SK-MEL-5 (cell line): Measurements from ENCODE around the gene R3HDML. TPM values are rescaled to one million over a fixed set of nuclear protein-coding genes. Genes with fewer than 3 reads are reported as not detected.
"Not testable (repeated sequence)": the region's sequence is repeated elsewhere in the genome, so short reads cannot be mapped to it uniquely, and the experiment has no call there.

Experiments used
- DNase-seq: peaks from one replicate; pipeline ENCODE4 v3.0.0-alpha.2; 2016; ENCODE audit warnings: low read depth, low spot score
- in situ Hi-C: cut with HindIII; loops from 2 replicates; pipeline ENCODE4 v1.10.0; 2016; ENCODE audit warnings: low sequenced_read_pairs, high pct_unique_total_duplicates, low pct_unique_long_range_greater_than_20kb
- total RNA-seq: library from RNA; depleted of rRNA; stranded (reverse); fragments of >200 nt; shearing (Covaris generic); gene quantifications from 2 replicates; pipeline ENCODE4 v1.2.3, GENCODE V29; 2014

R3HDML gene
- total RNA-seq, 1 experiment from 2014 or later: not detected

- DNase-seq: no peak
- in situ Hi-C loops: no loop called here
Measured at GRCh38 chr20:44319839-44320422, 16.9 kb upstream of the R3HDML start.

GRCh38 chr20:44324343-44324742 lies 12.5 kb upstream of the R3HDML start:
- in situ Hi-C loops: no loop called here
- DNase-seq: no peak

DNA sequence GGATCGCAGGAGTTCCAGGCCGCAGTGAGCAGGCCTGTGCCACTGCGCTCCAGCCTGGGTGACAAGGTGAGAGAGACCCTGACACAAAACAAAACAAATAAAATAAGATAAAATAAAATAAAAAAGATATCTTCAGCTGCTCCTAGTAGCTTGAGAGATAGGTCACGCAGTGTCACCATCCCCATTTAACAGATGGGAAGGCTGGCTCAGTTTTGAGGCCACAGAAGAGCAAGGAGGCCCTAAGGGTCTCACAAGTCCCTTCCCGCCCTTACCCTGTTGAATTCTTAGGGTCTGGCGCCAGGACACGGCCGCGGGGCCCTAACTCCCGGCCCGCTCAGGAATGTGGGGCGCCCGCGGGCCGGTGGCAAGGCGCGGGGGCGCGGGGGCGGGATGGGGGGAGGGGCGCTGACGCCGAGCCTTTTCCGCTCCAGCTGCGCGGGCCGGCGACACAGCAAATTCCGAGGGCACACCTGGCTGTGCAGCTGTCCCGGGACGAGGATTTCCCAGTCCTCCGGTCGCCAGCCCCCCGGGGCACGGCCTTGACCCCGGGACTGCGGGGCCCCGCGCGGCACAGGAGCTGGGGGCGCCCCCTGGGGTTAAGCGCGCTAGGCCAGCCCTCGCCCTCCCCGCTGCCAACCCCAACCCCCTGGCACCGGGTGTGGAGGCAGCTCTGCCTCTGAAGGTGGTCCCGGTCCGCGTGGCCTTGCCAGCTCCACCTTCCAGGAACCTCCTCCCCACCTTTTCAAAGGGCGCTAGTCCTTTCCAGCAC lies 10.3 kb upstream of the R3HDML start:
- in situ Hi-C loops: no loop called here
- no peak for DNase-seq

- in situ Hi-C loops, DNase-seq: not testable (repeated sequence)
Measured at GRCh38 chr20:44327748-44328147, 9.1 kb upstream of the R3HDML start.

GRCh38 chr20:44328428-44328827 lies 8.4 kb upstream of the R3HDML start:
- no peak for DNase-seq
- in situ Hi-C loops: no loop called here

DNA sequence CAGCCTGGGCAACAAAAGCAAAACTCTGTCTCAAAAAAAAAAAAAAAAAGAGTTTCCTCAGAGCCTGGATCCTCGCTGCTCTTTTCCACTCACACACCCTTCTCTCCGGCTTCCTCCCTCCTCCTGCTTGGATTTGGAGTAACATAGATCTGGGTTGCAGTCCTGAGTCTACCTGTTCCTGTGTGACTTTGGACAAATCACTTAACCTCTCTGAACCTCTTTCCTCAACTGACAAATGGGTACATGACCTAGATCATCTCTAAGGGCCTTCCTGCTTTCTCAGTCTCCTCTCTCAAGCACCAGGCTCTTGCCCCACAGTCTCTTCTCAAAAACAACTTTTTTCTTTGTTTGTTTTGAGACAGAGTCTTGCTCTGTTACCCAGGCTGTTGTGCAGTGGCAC lies 5.6 kb upstream of the R3HDML start:
- no peak for DNase-seq
- in situ Hi-C loops: no loop called here

DNA sequence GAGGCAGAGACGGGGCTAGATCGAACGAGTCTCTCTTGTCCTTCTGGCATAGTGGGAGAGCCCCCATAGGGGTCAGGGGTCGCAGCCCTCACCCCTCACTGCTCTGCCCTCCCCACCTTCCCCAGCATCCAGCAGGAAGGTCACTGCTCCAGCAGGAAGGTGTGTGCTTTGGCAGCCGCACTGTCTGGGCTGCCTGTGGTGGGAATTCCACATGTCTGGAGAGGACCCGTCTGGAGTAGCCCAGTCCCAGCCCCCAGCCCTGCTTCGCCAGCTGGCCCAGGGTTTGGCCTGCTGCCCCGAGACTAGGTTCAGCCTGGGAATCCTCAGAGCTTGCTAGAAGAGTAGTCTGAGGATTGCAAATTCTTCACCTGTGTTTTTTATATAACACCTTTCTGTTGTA lies 2.5 kb upstream of the R3HDML start:
- DNase-seq: no peak
- in situ Hi-C loops: no loop called here

GRCh38 chr20:44334709-44335108 lies 2.1 kb upstream of the R3HDML start:
- DNase-seq: no peak
- in situ Hi-C loops: no loop called here

- no peak for DNase-seq
- in situ Hi-C loops: no loop called here
Measured at GRCh38 chr20:44335675-44336074, 1.2 kb upstream of the R3HDML start.

- DNase-seq: no peak
- in situ Hi-C loops: no loop called here
Measured at GRCh38 chr20:44336086-44336485, 757 bp upstream of the R3HDML start.

DNA sequence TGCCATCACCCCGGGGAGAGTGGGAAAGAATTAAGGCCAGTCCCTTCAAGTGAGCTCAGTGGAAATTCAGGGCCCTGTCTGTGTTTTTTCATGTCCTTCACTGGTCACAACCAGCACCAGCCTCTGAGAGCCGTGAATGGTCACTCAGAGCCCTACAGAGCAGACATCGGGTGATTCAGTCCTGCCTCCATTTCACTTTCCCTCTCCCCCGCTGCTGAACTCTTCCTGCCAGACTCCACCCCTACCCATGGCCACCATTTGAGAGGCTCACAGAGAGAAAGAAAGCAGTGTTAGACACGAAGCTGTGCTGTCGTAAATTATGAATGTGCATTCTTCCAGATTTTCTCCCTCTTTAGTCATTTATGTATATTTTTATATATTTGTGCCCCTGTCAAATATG lies 5.4 kb downstream of the R3HDML start:
- in situ Hi-C loops: no loop called here
- DNase-seq: no peak

- in situ Hi-C loops: no loop called here
- DNase-seq: no peak
Measured at GRCh38 chr20:44343162-44343675, 6.4 kb downstream of the R3HDML start.

DNA sequence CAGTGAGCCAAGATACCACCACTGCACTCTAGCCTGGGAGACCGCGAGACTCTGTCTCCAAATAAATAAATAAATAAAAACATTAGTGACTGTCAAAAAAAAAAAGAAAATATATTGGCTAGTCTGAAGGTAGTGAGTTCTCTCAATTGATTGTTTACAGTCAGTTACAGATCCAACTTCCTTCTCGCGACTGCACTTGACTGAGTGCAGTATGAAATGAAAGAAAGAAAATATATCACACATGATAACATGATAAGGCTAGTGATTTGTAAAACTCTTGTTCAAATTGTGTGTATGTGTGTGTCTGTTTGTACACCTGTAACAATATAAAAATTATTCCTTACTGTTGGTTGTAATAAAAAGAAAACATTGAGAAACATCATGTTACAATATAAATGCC lies 7.9 kb downstream of the R3HDML start:
- DNase-seq: no peak
- in situ Hi-C loops: no loop called here

- in situ Hi-C loops: no loop called here
- DNase-seq: no peak
Measured at GRCh38 chr20:44345147-44345546, 8.3 kb downstream of the R3HDML start.

DNA sequence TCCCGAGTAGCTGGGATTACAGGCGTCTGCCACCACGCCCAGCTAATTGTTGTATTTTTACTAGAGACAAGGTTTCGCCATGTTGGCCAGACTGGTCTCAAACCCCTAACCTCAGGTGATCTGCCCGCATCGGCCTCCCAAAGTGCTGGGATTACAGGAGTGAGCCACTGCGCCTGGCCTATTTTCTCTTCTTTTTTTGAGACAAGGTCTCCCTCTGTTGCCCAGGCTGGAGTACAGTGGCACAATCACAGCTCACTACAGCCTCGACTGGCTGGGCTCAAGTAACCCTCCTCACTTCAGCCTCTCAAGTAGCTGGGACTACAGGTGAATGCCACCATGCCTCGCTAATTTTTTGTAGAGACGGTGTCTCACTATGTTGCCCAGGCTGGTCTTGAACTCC lies 9.1 kb downstream of the R3HDML start:
- not testable (repeated sequence) for DNase-seq

GRCh38 chr20:44348168-44348659 lies 11.4 kb downstream of the R3HDML start:
- in situ Hi-C loops: no loop called here
- no peak for DNase-seq

More for the DNA sequence above, 9.1 kb downstream of the R3HDML start:
- in situ Hi-C loops: not testable (repeated sequence)

DNA sequence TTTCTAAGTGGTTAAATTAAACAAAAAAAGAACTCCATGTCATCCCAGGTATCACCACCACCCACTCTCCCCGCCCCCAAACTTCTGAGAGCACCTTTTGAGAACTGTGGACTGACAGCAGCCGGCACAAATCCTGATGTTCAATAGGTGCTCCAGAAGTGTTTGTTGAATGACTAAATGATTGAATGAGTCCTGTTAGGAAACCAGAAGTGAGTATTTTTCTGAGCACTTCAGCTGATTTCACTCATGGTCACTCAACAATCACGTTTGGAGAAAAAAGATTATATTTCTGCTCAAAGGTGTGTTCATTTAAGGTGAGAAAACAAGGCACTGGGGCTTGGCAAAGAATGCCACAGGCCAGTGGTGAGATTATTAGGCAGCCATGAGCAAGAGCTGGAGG lies 12.5 kb downstream of the R3HDML start:
- DNase-seq: no peak
- in situ Hi-C loops: no loop called here

GRCh38 chr20:44350567-44350966 lies 13.7 kb downstream of the R3HDML start:
- DNase-seq: no peak
- in situ Hi-C loops: no loop called here

DNA sequence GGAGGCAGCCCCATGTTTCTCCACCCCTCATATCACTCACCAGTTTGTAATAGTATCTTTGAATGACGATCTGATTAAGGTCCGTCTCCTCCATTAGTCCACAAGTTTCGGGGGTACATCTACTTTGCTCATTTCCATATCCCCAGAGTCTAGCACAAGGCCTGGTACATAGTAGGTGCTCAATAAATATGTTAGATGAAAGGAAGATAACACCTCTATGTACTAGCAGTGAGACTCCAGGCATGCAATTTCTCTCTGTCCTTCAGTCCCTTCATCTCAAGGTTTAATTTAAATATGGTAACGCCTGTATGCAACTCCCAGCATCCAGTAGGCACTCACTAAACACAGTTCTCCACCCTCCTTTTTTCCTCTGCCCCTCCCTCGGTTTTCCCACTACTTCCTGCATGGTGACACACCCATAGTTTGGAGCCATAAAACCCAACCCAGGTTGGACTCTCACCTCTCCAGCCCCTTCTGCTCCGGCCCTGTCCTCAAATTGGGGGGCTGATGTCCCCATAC lies 18.2 kb downstream of the R3HDML start:
- DNase-seq: no peak
- in situ Hi-C loops: no loop called here
